Measurements from ENCODE around the gene NTM. TPM values are rescaled to one million over a fixed set of nuclear protein-coding genes. Genes with fewer than 3 reads are reported as not detected.
A peak's percentile ranks its signal among the peaks of the same experiment; 100 is the strongest.

NTM gene
- total and polyA plus RNA-seq, 2 donors = 3.8 to 27.8 TPM

- 26% methylated on average over 2 of the region's 2 CpGs for WGBS
- no peak for DNase-seq (ENCODE audit: extremely low spot score)
- Histone ChIP-seq H3K4me3 (ENCODE audit: low read depth, low read length) (no peak overlapping the region), H3K27ac (ENCODE audit: low read depth) (no peak overlapping the region), H3K36me3 (ENCODE audit: insufficient read depth) (no peaks in the 10 kb centered on the region), H3K4me1 (ENCODE audit: insufficient read depth) (no peaks in the 10 kb centered on the region)
These were observed 160.0 kb downstream of the NTM start for GRCh38 chr11:131530407-131530806.

- Histone ChIP-seq H3K4me3 (ENCODE audit: low read depth, low read length) (no peak overlapping the region), H3K36me3 (ENCODE audit: insufficient read depth) (no peaks in the 10 kb centered on the region), H3K4me1 (ENCODE audit: insufficient read depth) (no peaks in the 10 kb centered on the region), H3K27ac (ENCODE audit: low read depth) (no peak overlapping the region)
- 50% methylated on average over 8 of the region's 8 CpGs for WGBS
- no peak for DNase-seq (ENCODE audit: extremely low spot score)
These were observed 162.7 kb downstream of the NTM start for GRCh38 chr11:131533149-131533548.

- Histone ChIP-seq H3K27ac (ENCODE audit: low read depth) (no peak overlapping the region), H3K4me1 (ENCODE audit: insufficient read depth) (no peaks in the 10 kb centered on the region), H3K4me3 (ENCODE audit: low read depth, low read length) (no peak overlapping the region), H3K36me3 (ENCODE audit: insufficient read depth) (no peaks in the 10 kb centered on the region)
- WGBS = 56% methylated on average over 6 of the region's 6 CpGs
- no peak for DNase-seq (ENCODE audit: extremely low spot score)
These were observed 163.6 kb downstream of the NTM start for GRCh38 chr11:131533998-131534397.

- Histone ChIP-seq H3K27ac (ENCODE audit: low read depth) (no peak overlapping the region), H3K36me3 (ENCODE audit: insufficient read depth) (no peaks in the 10 kb centered on the region), H3K4me1 (ENCODE audit: insufficient read depth) (no peaks in the 10 kb centered on the region), H3K4me3 (ENCODE audit: low read depth, low read length) (no peak overlapping the region)
- no peak for DNase-seq (ENCODE audit: extremely low spot score)
- 84% methylated on average over 5 of the region's 5 CpGs for WGBS
These were observed 164.2 kb downstream of the NTM start for GRCh38 chr11:131534611-131535010.

GRCh38 chr11:131536159-131536558 lies 165.7 kb downstream of the NTM start:
- WGBS = 98% methylated on average over 2 of the region's 2 CpGs
- DNase-seq (ENCODE audit: extremely low spot score) = no peak
- H3K4me1 ChIP-seq (ENCODE audit: insufficient read depth) = no peaks in the 10 kb centered on the region

DNA sequence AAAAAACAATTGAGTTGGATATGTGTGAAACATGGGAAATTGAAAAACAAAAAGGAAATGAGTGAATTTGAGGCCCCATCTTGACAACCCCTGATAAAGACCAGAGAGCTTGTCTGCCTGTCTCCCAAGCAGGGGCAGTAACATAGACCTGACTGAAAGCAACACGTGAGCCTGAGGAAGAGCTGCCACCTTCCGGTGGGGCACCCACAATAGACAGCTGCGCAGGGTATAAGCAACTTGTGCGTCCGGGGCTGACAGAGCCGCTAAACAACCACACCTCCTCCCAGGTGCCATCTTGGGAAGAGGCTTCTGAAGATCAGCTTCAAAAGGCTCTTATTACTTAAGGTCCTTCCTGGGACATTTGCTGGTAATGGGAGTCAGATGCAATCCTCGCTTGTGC lies 166.8 kb downstream of the NTM start:
- Histone ChIP-seq H3K4me3 (ENCODE audit: low read depth, low read length) (no peak overlapping the region), H3K4me1 (ENCODE audit: insufficient read depth) (no peaks in the 10 kb centered on the region), H3K27ac (ENCODE audit: low read depth) (no peak overlapping the region), H3K36me3 (ENCODE audit: insufficient read depth) (no peaks in the 10 kb centered on the region)
- WGBS = 76% methylated on average over 7 of the region's 7 CpGs
- DNase-seq (ENCODE audit: extremely low spot score) = no peak

More at GRCh38 chr11:131536159-131536558, 165.7 kb downstream of the NTM start:
- Histone ChIP-seq H3K36me3 (ENCODE audit: insufficient read depth) (no peaks in the 10 kb centered on the region), H3K27ac (ENCODE audit: low read depth) (no peak overlapping the region), H3K4me3 (ENCODE audit: low read depth, low read length) (no peak overlapping the region)

DNA sequence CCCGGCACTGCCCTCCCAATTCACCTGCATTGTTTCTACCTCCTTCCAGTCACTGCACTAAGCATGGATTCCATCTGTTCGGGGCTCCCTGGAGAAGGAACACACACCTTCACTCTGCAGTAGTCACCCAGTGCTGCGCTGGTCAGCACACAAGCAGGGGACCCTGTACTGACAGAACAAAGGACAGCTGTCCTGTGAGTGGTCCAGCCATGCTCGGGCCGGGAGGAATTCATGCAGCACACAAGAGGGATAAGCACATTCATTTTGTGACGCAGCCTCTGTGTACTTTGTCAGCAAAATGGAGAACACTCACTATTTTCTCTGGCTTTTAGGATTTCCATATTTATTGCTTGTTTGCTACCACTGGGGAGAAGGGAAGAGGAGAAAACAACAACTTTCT lies 167.3 kb downstream of the NTM start:
- Histone ChIP-seq H3K36me3 (ENCODE audit: insufficient read depth) (no peaks in the 10 kb centered on the region), H3K4me3 (ENCODE audit: low read depth, low read length) (no peak overlapping the region), H3K27ac (ENCODE audit: low read depth) (no peak overlapping the region), H3K4me1 (ENCODE audit: insufficient read depth) (no peaks in the 10 kb centered on the region)
- whole genome bisulfite sequencing = 35% methylated on average over 6 of the region's 6 CpGs
- no peak for DNase-seq (ENCODE audit: extremely low spot score)

GRCh38 chr11:131538322-131538721 lies 167.9 kb downstream of the NTM start:
- WGBS = 33% methylated on average over 6 of the region's 6 CpGs
- Histone ChIP-seq H3K4me3 (ENCODE audit: low read depth, low read length) (no peak overlapping the region), H3K4me1 (ENCODE audit: insufficient read depth) (no peaks in the 10 kb centered on the region), H3K27ac (ENCODE audit: low read depth) (no peak overlapping the region), H3K36me3 (ENCODE audit: insufficient read depth) (no peaks in the 10 kb centered on the region)
- DNase-seq (ENCODE audit: extremely low spot score) = no peak

DNA sequence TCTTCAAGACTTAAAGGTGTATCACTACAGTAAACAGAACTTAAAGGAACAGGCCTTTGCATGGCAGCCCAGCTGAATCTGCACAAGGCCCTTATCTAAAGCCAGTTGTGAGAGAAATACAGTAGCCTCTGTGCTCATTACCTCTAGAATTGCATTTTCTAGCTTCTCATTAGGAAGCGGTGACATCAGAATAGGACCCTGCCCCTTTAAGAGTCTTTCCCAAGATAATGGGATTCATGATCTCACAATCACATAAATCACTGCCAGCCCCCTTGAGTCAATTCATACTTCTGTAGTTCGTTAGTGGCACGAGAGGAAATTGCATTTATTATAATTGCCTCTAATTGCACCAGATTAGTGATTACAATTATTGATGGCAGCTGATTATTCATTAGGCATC lies 170.3 kb downstream of the NTM start:
- 71% methylated on average over 3 of the region's 3 CpGs for WGBS
- Histone ChIP-seq H3K4me1 (ENCODE audit: insufficient read depth) (no peaks in the 10 kb centered on the region), H3K4me3 (ENCODE audit: low read depth, low read length) (no peak overlapping the region), H3K27ac (ENCODE audit: low read depth) (no peak overlapping the region), H3K36me3 (ENCODE audit: insufficient read depth) (no peaks in the 10 kb centered on the region)
- no peak for DNase-seq (ENCODE audit: extremely low spot score)

DNA sequence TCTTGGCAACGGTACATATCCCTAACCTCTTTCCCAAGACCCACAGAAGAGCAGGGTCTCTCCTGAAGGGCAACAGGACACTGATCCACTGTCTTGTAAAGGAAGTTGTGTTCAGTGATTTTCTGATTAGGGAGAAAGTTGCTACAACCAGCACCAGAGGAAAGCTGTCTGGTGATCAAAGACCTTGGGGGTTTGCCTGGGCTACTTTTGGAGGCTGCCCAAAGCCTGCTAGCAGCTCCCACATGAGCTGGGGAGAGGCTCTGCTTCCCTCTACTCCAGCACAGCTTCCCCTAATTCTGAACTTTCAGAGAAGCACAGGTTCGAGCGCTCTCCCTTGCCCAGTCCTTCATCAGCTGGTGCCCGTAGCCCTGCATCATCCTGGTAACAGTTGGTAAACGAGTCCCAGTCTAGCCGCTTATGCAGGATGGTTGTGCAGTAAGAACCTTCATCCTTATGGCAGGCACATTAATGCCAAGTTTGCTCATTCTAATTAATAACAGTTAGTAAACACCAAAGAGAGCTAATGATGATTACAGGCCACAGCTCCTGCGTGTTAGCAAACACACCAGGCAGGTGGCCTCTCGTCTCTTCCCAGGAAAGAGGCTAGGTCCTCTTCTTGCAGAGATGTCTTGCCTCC lies 173.1 kb downstream of the NTM start:
- Histone ChIP-seq H3K4me1 (ENCODE audit: insufficient read depth) (no peaks in the 10 kb centered on the region), H3K36me3 (ENCODE audit: insufficient read depth) (no peaks in the 10 kb centered on the region), H3K27ac (ENCODE audit: low read depth) (no peak overlapping the region), H3K4me3 (ENCODE audit: low read depth, low read length) (no peak overlapping the region)
- peak; percentile 5 for DNase-seq (ENCODE audit: extremely low spot score)
- WGBS = 65% methylated on average over 8 of the region's 8 CpGs

DNA sequence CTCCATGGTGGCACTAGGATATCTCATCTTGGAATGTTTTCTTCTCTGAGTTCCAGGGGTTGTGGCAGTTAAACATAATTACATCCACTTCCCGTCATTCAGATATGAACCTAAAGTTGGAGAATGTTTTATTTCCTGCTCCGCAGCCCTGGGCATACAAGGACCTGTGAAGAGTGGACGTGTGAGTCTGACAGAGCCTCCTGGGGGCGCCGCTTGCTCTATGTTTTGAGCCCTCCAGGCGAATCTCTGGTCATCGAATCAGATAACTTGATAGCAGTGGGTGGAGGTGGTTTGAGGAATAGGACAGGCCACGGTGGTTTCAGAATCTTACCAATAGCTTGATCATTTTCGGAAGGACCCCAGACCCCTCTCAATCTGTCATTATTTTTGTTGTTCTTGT lies 174.2 kb downstream of the NTM start:
- no peak overlapping the region for H3K27ac ChIP-seq (ENCODE audit: low read depth)
- no peak for DNase-seq (ENCODE audit: extremely low spot score)
- WGBS = 40% methylated on average over 9 of the region's 9 CpGs

DNA sequence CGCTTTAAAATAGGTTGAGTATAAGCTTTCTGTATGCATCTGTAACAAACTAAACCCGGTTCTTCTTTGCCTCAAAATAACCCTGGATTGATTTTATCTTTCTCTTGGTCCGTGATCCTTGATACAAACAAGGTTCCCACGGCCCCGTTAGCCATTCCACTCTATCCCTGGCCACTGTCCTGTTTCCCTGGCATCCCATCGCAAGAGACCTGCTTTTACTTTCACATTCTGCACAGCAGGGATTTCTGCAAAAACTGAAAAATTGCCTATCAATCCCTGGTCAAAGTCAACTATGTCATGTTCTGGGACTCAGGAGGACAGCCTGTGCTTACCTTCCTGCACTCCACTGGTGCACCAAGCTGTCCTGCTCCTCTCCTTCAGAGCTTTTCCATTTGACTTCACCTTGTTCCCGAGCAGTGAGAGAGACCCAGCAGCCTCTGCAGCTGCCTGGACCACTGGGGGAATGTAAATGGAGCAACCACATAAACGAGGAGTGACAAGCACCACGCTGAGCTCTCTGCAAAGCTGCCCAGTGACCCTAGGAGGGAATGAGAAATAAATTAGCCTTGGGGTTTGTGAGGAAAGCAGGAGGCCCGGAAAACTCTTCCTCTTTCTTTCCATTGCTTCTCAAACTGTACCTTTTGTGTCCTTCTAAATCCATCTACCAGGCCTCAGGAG lies 175.9 kb downstream of the NTM start:
- H3K4me1 ChIP-seq (ENCODE audit: insufficient read depth) = no peaks in the 10 kb centered on the region
- WGBS = 43% methylated on average over 10 of the region's 10 CpGs
- H3K27ac ChIP-seq (ENCODE audit: low read depth) = no peak overlapping the region
- no peak for DNase-seq (ENCODE audit: extremely low spot score)
- peak overlapping the region; percentile 2 for H3K4me3 ChIP-seq (ENCODE audit: low read depth, low read length)
- no peaks in the 10 kb centered on the region for H3K36me3 ChIP-seq (ENCODE audit: insufficient read depth)

More for the DNA sequence above, 174.2 kb downstream of the NTM start:
- no peak overlapping the region for H3K4me3 ChIP-seq (ENCODE audit: low read depth, low read length)
- no peaks in the 10 kb centered on the region for H3K4me1 ChIP-seq (ENCODE audit: insufficient read depth)
- no peaks in the 10 kb centered on the region for H3K36me3 ChIP-seq (ENCODE audit: insufficient read depth)

- H3K4me3 ChIP-seq (ENCODE audit: low read depth, low read length) = no peak overlapping the region
- no peaks in the 10 kb centered on the region for H3K36me3 ChIP-seq (ENCODE audit: insufficient read depth)
- DNase-seq (ENCODE audit: extremely low spot score) = no peak
- H3K27ac ChIP-seq (ENCODE audit: low read depth) = no peak overlapping the region
- no peaks in the 10 kb centered on the region for H3K4me1 ChIP-seq (ENCODE audit: insufficient read depth)
- WGBS = 81% methylated on average over 2 of the region's 2 CpGs
These were observed 178.7 kb downstream of the NTM start for GRCh38 chr11:131549099-131549498.

GRCh38 chr11:131549770-131550169 lies 179.4 kb downstream of the NTM start:
- WGBS = 70% methylated on average over 8 of the region's 8 CpGs
- H3K4me1 ChIP-seq (ENCODE audit: insufficient read depth) = no peaks in the 10 kb centered on the region
- no peaks in the 10 kb centered on the region for H3K36me3 ChIP-seq (ENCODE audit: insufficient read depth)
- H3K4me3 ChIP-seq (ENCODE audit: low read depth, low read length) = no peak overlapping the region
- DNase-seq (ENCODE audit: extremely low spot score) = no peak
- no peak overlapping the region for H3K27ac ChIP-seq (ENCODE audit: low read depth)
